Adrenal gland (tissue), 5 donors: ENCODE results near the gene LRRC36.

ENCODE experiments used
- CTCF ChIP-seq, 6 experiments: fragments of 450-650 bp in 4 of 6; fragments of 200-600 bp in 2 of 6; sonication (generic) in 1 of 6; IDR thresholded peaks; 1 replicate in 5 of 6; 2 replicates in 1 of 6; pipeline versions ENCODE4 v1.5.1 to v1.8.0; 2016 to 2021; ENCODE audit warnings: antibody characterized with exemption in 6 of 6, mild to moderate bottlenecking in 2 of 6, moderate library complexity in 1 of 6
- POLR2A ChIP-seq, 2 donors: fragments of 450-650 bp; IDR thresholded peaks; one replicate each; pipeline ENCODE4 v1.6.1; 2017; ENCODE audit warnings: antibody characterized with exemption in 2 of 2, mild to moderate bottlenecking in 2 of 2, moderate library complexity in 1 of 2
- donor health status: DM: no; HTN: no; CAD: no.

- TF ChIP-seq CTCF (IDR thresholded peaks at IDR 0.05) (peak in 4 of 6 experiments; percentile 10 to 88 (median 76)), POLR2A (IDR thresholded peaks at IDR 0.05) (peak in 1 of 2 donors; percentile 13)
Measured at GRCh38 chr16:67279296-67280089, 47.1 kb upstream of the LRRC36 start, which contains the start of gene PLEKHG4.
